K562 (cell line): ENCODE measurements around the gene ZC3H13. TPM values are rescaled to one million over a fixed set of nuclear protein-coding genes. Genes with fewer than 3 reads are reported as not detected.

Experiments used
- ATAC-seq: fragments of 200-7000 bp; cut with Tn5 transposase; 3 replicates; pipeline ENCODE4 v1.9.1; 2020; ENCODE audit warnings: moderate library complexity
- BruUV-seq: library from RNA; stranded (reverse); fragments of 400-500 nt; replicated peaks from 2 replicates; lab custom pipeline; 2021; lab: Mats Ljungman, UMichigan
- CTCF ChIA-PET: fragments of 300-600 bp; formaldehyde crosslinking; extraction: SDS; loops from one replicate; lab custom pipeline; 2021; ENCODE audit warnings: low intra/inter-chr PET ratio; lab: Yijun Ruan, JAX
- POLR2A ChIA-PET: fragments of 300-600, 350-650 bp; sonication (Branson Sonifier 250); formaldehyde crosslinking; extraction: SDS; loops from one replicate; lab custom pipeline; 2021; ENCODE audit warnings: antibody characterized with exemption, inconsistent platforms; lab: Yijun Ruan, JAX
- DNase-seq, 4 experiments: peaks; one replicate each; pipeline versions ENCODE4 v3.0.0 to v3.0.0-alpha.2; 2011 to 2018; ENCODE audit warnings: low spot score in 3 of 4, mixed read lengths in 3 of 4; ENCODE audit errors: extremely low read depth in 1 of 4
- FAIRE-seq: peaks from 2 replicates; lab custom pipeline; 2011; peaks lifted over from hg19 to GRCh38; lab: Jason Lieb, UNC
- H2AFZ ChIP-seq: 2 replicates; pipeline ENCODE4 v1.6.0; 2011; ENCODE audit warnings: low read depth, low read length, control low read depth, inconsistent platforms
- H3K27ac ChIP-seq: fragments of 200-600 bp; 3 replicates; pipeline ENCODE4 v1.8.0; 2011; ENCODE audit warnings: low read depth, mild to moderate bottlenecking, control low read depth, inconsistent platforms, low read length, moderate library complexity, mixed read lengths; ENCODE audit errors: extremely low read depth
- H3K27me3 ChIP-seq, 2 experiments: fragments of 300-600 bp in 1 of 2; 2 replicates in 1 of 2; 3 replicates in 1 of 2; pipeline versions ENCODE4 v1.6.0 to v1.8.0; 2011; ENCODE audit warnings: inconsistent platforms in 2 of 2, low read length in 2 of 2, mild to moderate bottlenecking in 1 of 2, mixed read lengths in 1 of 2, moderate library complexity in 1 of 2; ENCODE audit not compliant: control insufficient read depth in 2 of 2, insufficient read depth in 2 of 2
- H3K36me3 ChIP-seq: fragments of 300-600 bp; 3 replicates; pipeline ENCODE4 v1.8.0; 2011; ENCODE audit warnings: mild to moderate bottlenecking, low read length, inconsistent platforms; ENCODE audit not compliant: control insufficient read depth, insufficient read depth
- H3K4me1 ChIP-seq, 2 experiments: fragments of 200-600 bp in 1 of 2; replicated peaks in 1 of 2; 2 replicates in 1 of 2; 3 replicates in 1 of 2; pipeline versions ENCODE4 v1.5.1 to v1.8.0; 2011; ENCODE audit warnings: inconsistent platforms in 2 of 2, low read length in 2 of 2, mild to moderate bottlenecking in 1 of 2, mixed read lengths in 1 of 2, moderate library complexity in 1 of 2; ENCODE audit not compliant: control insufficient read depth in 2 of 2, insufficient read depth in 2 of 2
- H3K4me2 ChIP-seq: 2 replicates; pipeline ENCODE4 v1.6.1; 2011; ENCODE audit warnings: low read length, control low read depth, inconsistent platforms, mixed read lengths; ENCODE audit not compliant: insufficient read depth
- H3K4me3 ChIP-seq: fragments of 200-600 bp; sonication (generic), shearing (Covaris generic); 2 replicates; pipeline ENCODE4 v1.5.1; 2016; ENCODE audit warnings: control low read depth, inconsistent platforms
- H3K79me2 ChIP-seq: fragments of 200-600 bp; 3 replicates; pipeline ENCODE4 v1.8.0; 2011; ENCODE audit warnings: low read length, inconsistent platforms; ENCODE audit not compliant: control insufficient read depth, insufficient read depth
- H3K9ac ChIP-seq, 2 experiments: 2 replicates each; pipeline versions ENCODE4 v1.6.0 to v1.6.1; 2011; ENCODE audit warnings: low read depth in 2 of 2, low read length in 2 of 2, control low read depth in 1 of 2, inconsistent platforms in 1 of 2, mild to moderate bottlenecking in 1 of 2, mixed read lengths in 1 of 2; ENCODE audit not compliant: insufficient read depth in 1 of 2
- H3K9me1 ChIP-seq: one replicate; pipeline ENCODE4 v1.6.0; 2011; ENCODE audit warnings: inconsistent platforms, mild to moderate bottlenecking, low read length, moderate library complexity; ENCODE audit not compliant: control insufficient read depth, insufficient read depth
- H3K9me3 ChIP-seq: replicated peaks from 2 replicates; pipeline ENCODE4 v1.5.1; 2011; ENCODE audit warnings: low read depth, low read length, inconsistent platforms; ENCODE audit not compliant: control insufficient read depth, insufficient read depth
- H4K20me1 ChIP-seq: replicated peaks from 2 replicates; pipeline ENCODE4 v1.6.1; 2011; ENCODE audit warnings: low read length, inconsistent platforms, mixed read lengths; ENCODE audit not compliant: control insufficient read depth, insufficient read depth
- BRD4 ChIP-seq: fragments of 200-600 bp; sonication (generic); IDR thresholded peaks from 2 replicates; pipeline ENCODE4 v1.6.1; 2017; ENCODE audit warnings: inconsistent platforms
- DNMT1 ChIP-seq: fragments of 450-650 bp; IDR thresholded peaks from 2 replicates; pipeline ENCODE4 v1.6.1; 2016; ENCODE audit warnings: antibody characterized with exemption, mild to moderate bottlenecking
- FOXK2 ChIP-seq, 2 experiments: fragments of 450-650 bp; IDR thresholded peaks in 1 of 2; conservative IDR thresholded peaks in 1 of 2; 2 replicates each; pipeline ENCODE4 v1.6.1; 2016; ENCODE audit warnings: low read depth in 2 of 2, mild to moderate bottlenecking in 1 of 2
- MTF1 ChIP-seq: fragments of 250-450 bp; sonication (Bioruptor Pico); IDR thresholded peaks from 2 replicates; pipeline ENCODE4 v1.9.0; 2021; ENCODE audit warnings: moderate library complexity, mild to moderate bottlenecking, inconsistent platforms, borderline replicate concordance
- NFXL1 ChIP-seq: fragments of 450-650 bp; formaldehyde crosslinking; IDR thresholded peaks from 2 replicates; pipeline ENCODE4 v1.4.0; 2021; ENCODE audit warnings: mild to moderate bottlenecking
- POLR2H ChIP-seq: IDR thresholded peaks from 2 replicates; pipeline ENCODE4 v1.6.1; 2016; ENCODE audit warnings: missing genetic modification characterization, low read depth, mild to moderate bottlenecking, control low read depth, missing compliant biosample characterization, moderate library complexity
- SAP30 ChIP-seq: fragments of 200-600 bp; sonication (generic); IDR thresholded peaks from 2 replicates; pipeline ENCODE4 v1.6.1; 2012; ENCODE audit warnings: borderline replicate concordance, low read depth, mild to moderate bottlenecking, moderate library complexity, low read length, control low read depth, inconsistent platforms; ENCODE audit not compliant: insufficient read depth, poor library complexity, severe bottlenecking
- ZNF384 ChIP-seq: IDR thresholded peaks from 2 replicates; pipeline ENCODE4 v1.6.1; 2012; ENCODE audit warnings: low read depth, low read length, improper control_type of control experiment
- ZNF766 ChIP-seq: fragments of 200-800 bp; sonication (Bioruptor generic); conservative IDR thresholded peaks from 2 replicates; pipeline ENCODE4 v1.6.1; 2016; ENCODE audit warnings: missing genetic modification characterization, missing compliant biosample characterization
- WGBS: fragments of 100-300 bp; shearing (Covaris generic); methylation state at CpG from one replicate; pipeline ENCODE4 v1.1.6; 2016; ENCODE audit warnings: low coverage, mixed read lengths; ENCODE audit not compliant: insufficient coverage; ENCODE audit errors: missing lambda C conversion rate; 5-methylcytosine and 5-hydroxymethylcytosine counted together
- in situ Hi-C: fragments of 300-500 bp; cut with MboI; formaldehyde crosslinking; loops from 4 replicates; pipeline ENCODE4 v1.15.0; 2018; ENCODE audit warnings: inconsistent platforms, mixed read lengths
- intact Hi-C: fragments of 100-400 bp; cut with micrococcal nuclease; formaldehyde crosslinking; loops from 2 replicates; pipeline ENCODE4 v1.14.2; 2022
- polyA plus RNA-seq, 8 experiments: library from polyadenylated mRNA; depleted of rRNA in 4 of 8; stranded (reverse) in 5 of 8; unstranded in 3 of 8; fragments of >200 nt; fragmentation: Nextera tagmentation in 2 of 8; fragmentation: Illumina TruSeq in 1 of 8; extraction: Ambion mirVana in 2 of 8; extraction: Trizol in 1 of 8; gene quantifications; 2 replicates each; pipeline versions ENCODE4 v1.2.1 to v1.2.3, GENCODE V29; 2011 to 2014; ENCODE audit warnings: inconsistent platforms in 1 of 8, missing spikeins in 1 of 8
- total RNA-seq, 7 experiments: library from RNA; depleted of rRNA in 6 of 7; stranded (reverse); fragments of >200 nt in 6 of 7; fragmentation: Illumina TruSeq in 2 of 7; extraction: Trizol in 2 of 7; gene quantifications; 2 replicates each; pipeline versions ENCODE4 v1.2.1 to v1.2.3, GENCODE V29; 2011 to 2021; ENCODE audit warnings: low replicate concordance in 1 of 7

The ZC3H13 gene
- total and polyA plus RNA-seq, 9 of the 15 experiments (the other 6 are each of a cell fraction or from before 2014, with no cell fraction given) = 4.9 to 27.6 (median 12.1) TPM

DNA sequence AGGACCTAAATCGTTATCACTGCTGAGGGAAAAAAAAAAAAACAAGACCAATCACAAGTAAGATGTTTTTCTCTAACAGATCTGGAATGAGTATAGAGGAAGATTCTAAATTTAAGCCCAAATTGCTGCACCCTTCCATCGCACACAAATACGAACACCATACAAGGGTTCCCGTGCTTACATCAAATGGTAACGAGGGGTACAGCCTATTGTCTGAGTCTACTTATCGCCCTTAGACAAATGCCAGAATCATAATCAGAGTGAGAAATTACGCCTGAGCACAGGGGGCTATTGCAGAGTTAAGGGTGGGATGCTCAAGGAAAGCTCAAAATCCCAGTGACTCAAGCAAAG is 603 bp downstream of the ZC3H13 start:
- WGBS = 0% methylated on average over 6 of the region's 7 CpGs
- Histone ChIP-seq H3K79me2 (peaks cover 57% of the 10 kb centered on the region), H3K4me3 (peak overlapping the region; percentile 68), H3K27me3 (no peaks in the 10 kb centered on the region), H4K20me1 (no peaks in the 10 kb centered on the region), H3K4me1 (0 out of 5 replicates have a peak, but pooled peaks cover 0 to 2% of the 10 kb centered on the region in 2 experiments), H3K27ac (peak overlapping the region; percentile 83), H3K36me3 (no peaks in the 10 kb centered on the region), H3K9me1 (no peaks in the 10 kb centered on the region), H3K4me2 (peak overlapping the region; percentile 83), H2AFZ (peak overlapping the region; percentile 66), H3K9ac (peak overlapping the region; percentile 70 to 91), H3K9me3 (no peaks in the 10 kb centered on the region)
- in situ Hi-C loops (no loop called here), intact Hi-C loops (loop anchor here (5.0 kb wide), 1 partner anchor 75 kb away; no protein-coding TSS in a partner anchor)
- ATAC-seq (peak; percentile 56), FAIRE-seq (peak; percentile 58), DNase-seq (peak in 1 of 4 experiments; percentile 9)
- peak; percentile 54; the same call in 1 of the 2 replicates for TF ChIP-seq ZNF384
- no peak for TF ChIP-seq FOXK2 (conservative IDR thresholded peaks at IDR 0.05 in 1 of 2, IDR thresholded peaks at IDR 0.05 in 1 of 2; ENCODE audit: low read depth in 2 of 2)
- no peak for TF ChIP-seq NFXL1 (CRISPR knock-in tag)
- TF ChIP-seq DNMT1 = no peak
- TF ChIP-seq POLR2H = no peak
- no peak for TF ChIP-seq BRD4
- TF ChIP-seq MTF1 (CRISPR knock-in tag) = no peak
- 0 out of 2 replicates have a peak, but pooled peaks have one; percentile 12 for TF ChIP-seq ZNF766
- TF ChIP-seq SAP30 = no peak
- BruUV-seq = no TSS peak
- ChIA-PET CTCF (interaction anchor here (0.7 to 0.8 kb wide), 2 partner anchors 68 to 74 kb away, joined by 3 to 8 read pairs; no protein-coding TSS in a partner anchor), POLR2A (interaction anchor here (0.7 to 1.4 kb wide), 5 partner anchors 8 to 72 kb away, joined by 3 to 6 read pairs (median 3); no protein-coding TSS in a partner anchor)
